Retinal pigment epithelial cell (primary cell): ENCODE data around the gene DBH.

ENCODE experiments used
- DNase-seq: peaks from one replicate; pipeline ENCODE4 v3.0.0-alpha.2; 2010; ENCODE audit warnings: low read depth
- H3K4me3 ChIP-seq: 2 replicates; pipeline ENCODE4 v1.5.1; 2011; ENCODE audit warnings: mild to moderate bottlenecking, low read length, control low read depth, moderate library complexity
- TF ChIP-seq, protein P1 (sequence below): conservative IDR thresholded peaks from 2 replicates; pipeline ENCODE4 v1.5.1; 2011; ENCODE audit warnings: low read depth, low read length, control low read depth, inconsistent platforms

Gene DBH

DNA sequence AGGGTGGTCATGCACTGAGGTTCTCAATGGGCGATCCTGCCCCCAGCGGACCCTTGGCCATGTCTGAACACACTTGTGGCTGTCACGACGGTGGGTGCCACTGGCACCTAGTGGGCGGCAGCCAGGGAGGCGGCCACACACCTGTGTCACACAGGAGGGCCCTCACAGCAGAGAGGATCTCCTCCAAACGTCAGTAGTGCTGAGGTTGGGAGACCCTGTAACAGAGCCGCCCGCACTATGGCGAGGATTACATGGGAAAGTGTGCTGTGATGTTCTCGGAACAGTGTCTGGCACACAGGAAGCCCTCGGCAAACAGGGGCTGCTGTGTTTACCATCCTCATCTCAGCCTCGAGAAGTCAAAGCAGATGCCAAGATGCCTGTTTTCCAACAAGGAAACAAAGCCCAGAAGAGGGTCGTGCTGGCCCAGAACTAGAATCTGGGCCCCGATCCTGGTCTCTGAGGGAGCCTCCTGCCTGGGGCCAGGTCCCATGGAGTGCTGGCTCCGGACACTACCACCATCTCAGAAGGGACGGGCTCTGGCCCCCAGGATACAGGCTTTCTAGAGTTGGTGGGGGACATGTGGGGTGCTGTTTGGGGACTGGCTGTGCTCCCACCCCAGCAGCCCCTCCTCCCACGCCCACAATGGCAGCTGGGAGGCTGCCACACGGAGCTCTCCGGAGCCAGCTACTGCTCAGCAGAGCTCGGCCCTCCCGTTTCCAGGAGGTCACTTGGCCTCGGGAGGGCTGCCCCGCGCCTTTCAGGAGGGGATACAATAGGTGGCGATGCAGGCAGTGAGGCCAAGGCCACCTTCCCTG, 48.2 kb downstream of the DBH start:
- no peak overlapping the region for H3K4me3 ChIP-seq
- no peak for DNase-seq
- TF ChIP-seq, protein P1, sequence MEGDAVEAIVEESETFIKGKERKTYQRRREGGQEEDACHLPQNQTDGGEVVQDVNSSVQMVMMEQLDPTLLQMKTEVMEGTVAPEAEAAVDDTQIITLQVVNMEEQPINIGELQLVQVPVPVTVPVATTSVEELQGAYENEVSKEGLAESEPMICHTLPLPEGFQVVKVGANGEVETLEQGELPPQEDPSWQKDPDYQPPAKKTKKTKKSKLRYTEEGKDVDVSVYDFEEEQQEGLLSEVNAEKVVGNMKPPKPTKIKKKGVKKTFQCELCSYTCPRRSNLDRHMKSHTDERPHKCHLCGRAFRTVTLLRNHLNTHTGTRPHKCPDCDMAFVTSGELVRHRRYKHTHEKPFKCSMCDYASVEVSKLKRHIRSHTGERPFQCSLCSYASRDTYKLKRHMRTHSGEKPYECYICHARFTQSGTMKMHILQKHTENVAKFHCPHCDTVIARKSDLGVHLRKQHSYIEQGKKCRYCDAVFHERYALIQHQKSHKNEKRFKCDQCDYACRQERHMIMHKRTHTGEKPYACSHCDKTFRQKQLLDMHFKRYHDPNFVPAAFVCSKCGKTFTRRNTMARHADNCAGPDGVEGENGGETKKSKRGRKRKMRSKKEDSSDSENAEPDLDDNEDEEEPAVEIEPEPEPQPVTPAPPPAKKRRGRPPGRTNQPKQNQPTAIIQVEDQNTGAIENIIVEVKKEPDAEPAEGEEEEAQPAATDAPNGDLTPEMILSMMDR, result no peak

- TF ChIP-seq, protein P1, result no peak
- DNase-seq, result no peak
- no peak overlapping the region for H3K4me3 ChIP-seq
Observed at GRCh38 chr9:133684936-133685361, 48.8 kb downstream of the DBH start.

DNA sequence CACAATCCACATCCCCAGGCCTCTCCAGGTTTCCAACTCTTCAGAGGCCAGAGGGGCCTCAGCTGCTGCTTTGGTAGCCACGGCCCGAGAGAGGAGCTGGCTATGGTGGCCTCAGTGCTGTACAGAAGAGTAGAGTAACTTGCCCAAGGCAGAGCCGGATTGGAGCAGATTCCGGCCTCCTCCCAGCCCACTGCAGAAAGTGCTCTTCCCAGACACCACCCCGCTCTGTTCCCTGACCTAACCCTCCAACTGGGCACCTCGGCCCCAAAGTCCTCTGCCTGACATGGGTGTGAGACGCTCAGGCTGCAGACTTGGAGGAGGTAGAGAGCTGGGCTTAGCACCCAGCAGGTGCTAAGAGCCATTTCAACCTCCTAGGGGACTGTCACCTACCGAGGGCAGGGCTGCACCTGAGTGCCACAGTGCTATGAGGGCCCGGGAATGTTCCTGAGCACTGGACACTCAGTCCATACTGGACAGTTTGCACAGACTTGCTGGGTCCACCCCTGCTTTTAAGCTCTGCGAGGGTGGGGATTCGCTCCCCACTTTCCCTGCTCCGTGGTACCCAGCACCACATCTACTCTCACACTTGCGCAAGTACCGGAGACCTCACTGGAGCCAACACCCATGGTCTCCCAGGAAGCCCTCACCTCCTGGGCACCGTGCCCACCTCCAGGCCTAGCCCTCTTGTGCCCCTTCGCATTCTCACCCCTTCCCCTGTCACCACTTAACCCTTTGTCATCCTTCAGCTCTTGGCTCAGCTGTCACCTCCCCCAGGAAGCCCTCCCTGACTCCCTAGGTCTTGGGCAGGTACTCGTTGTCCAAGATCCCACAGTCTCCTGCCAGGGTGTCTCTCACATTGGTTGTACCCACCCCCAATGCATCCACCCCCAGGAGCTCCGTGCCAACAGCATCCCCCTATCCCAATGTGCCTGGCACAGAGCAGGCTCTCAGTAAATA, 49.8 kb downstream of the DBH start:
- no peak for DNase-seq
- TF ChIP-seq, protein P1, result no peak
- no peak overlapping the region for H3K4me3 ChIP-seq

DNA sequence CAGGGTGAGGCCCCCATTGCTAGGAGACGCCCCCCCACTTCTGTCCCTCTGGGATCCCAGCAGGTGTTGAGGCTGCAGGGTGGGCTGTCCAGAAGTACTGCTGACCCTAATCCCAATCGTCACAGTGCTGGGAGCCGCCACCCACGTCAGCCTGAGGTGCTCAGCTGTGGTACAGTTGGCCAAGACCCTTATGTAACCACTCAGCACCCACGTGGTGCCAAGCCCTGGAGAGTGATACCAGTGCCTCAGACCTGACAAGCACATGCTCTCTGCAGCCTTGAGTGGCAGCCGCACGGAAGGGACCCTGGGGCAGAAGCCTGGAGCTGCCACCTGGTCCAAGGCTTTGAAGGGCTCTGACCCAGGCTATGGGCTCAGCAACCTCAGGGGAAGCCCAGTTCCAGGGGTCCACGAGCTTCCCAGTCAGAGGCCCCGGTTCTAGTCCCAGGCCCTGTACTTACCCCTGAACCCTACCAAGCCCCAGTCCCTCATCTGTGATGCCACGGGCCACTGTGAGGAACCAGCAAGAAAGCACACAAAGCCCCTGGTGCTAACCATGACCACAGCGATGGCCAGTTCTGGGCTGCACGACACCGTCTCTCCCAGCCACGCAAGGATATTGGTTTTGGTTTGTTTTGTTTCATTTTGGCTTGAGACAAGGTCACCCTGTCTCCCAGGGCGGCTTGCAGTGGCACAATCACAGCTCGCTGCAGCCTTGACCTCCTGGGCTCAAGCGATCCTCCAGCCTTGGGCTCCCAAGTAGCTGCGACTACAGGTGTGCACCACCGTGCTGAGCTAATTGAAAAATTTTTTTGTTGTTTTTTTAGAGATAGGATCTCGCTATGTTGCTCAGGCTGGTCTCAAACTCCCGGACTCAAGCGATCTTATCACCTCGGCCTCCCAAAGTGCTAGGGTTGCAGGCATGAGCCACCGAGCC, 50.7 kb downstream of the DBH start:
- H3K4me3 ChIP-seq, result no peak overlapping the region
- no peak for DNase-seq
- TF ChIP-seq, protein P1, result no peak

DNA sequence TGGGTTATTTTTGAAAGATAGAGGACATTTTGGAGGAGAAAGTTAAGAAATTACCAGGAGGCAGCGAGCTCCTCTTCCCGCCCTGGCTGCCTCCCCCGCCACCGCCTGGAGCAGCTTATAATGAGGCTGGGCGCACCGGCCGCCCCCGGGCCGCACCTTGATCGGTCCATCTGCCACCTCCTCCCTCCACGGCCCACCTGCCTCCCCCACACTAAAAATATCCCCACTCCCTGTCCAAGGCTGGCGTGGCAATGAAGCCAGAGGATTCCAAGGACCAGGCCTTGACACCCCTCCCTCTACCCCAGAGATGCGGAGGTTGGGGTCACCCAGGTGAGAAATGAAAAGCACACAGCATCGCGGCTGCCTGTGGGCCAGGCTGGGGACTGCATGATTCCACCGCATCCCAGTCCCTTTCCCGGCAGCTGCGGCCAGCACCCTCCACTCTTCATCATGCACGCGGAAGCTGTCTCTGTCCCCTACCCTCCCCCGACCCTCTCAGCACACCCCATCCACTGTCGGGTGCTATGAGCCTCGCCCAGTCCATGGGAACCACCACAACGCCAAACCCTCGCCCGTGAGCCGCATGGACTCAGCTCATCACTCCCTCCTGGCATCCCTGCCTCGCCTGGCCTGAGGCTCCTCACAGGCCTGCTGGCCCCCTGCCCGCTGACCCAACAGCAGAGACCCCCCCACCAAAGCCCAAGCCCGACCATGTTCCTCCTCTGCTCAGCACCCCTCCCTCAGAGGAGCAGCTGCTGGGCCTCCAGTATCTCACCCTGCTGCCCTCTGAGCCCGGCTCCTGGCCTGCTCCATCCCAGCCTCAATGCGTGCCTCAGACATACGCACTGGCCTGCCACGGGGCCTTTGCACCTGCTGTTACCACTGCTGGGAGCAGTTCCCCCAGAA, 51.9 kb downstream of the DBH start:
- TF ChIP-seq, protein P1, result no peak
- H3K4me3 ChIP-seq, result no peak overlapping the region
- DNase-seq, result no peak
